Measurements from ENCODE around the gene PKN2. TPM values are rescaled to one million over a fixed set of nuclear protein-coding genes. Genes with fewer than 3 reads are reported as not detected.
"Not testable (repeated sequence)": the region's sequence is repeated elsewhere in the genome, so short reads cannot be mapped to it uniquely, and the experiment has no call there.

The PKN2 gene
- total RNA-seq, 2 experiments from 2014 or later: 16.4 to 24.9 TPM

- Mint-ChIP-seq H3K27ac (peak overlapping the region; percentile 13), H3K4me1 (peaks cover 51% of the 10 kb centered on the region), H3K36me3 (ENCODE audit: low read depth) (peaks cover 33% of the 10 kb centered on the region)
- ATAC-seq; DNase-seq; H3K4me3 Mint-ChIP-seq; POLR2A ChIA-PET; intact Hi-C loops (cut with DNase I, micrococcal nuclease); H3K27me3 Mint-ChIP-seq; H3K9me3 Mint-ChIP-seq (ENCODE audit: low read depth): not testable (repeated sequence)
- CTCF ChIA-PET: interaction anchor here (1.4 to 6.4 kb wide), 4 partner anchors 7 to 145 kb away, joined by 3 to 88 read pairs (median 5); partner anchors contain the start of gene GTF2B
Observed at GRCh38 chr1:88880717-88881116, 196.6 kb downstream of the PKN2 start.

- ChIA-PET CTCF (interaction anchor here (9.3 kb wide), 1 partner anchor 5 kb away, joined by 88 read pairs; no protein-coding TSS in a partner anchor), POLR2A (no interaction called here)
- peak overlapping the region; percentile 45 for H3K27ac Mint-ChIP-seq
- peaks cover 40% of the 10 kb centered on the region for H3K36me3 Mint-ChIP-seq (ENCODE audit: low read depth)
- H3K4me3 Mint-ChIP-seq: no peak overlapping the region
- H3K27me3 Mint-ChIP-seq: no peaks in the 10 kb centered on the region
- no peaks in the 10 kb centered on the region for H3K9me3 Mint-ChIP-seq (ENCODE audit: low read depth)
- DNase-seq (no peak), ATAC-seq (no peak)
- intact Hi-C loops (cut with DNase I, micrococcal nuclease): no loop called here
- H3K4me1 Mint-ChIP-seq: peaks cover 53% of the 10 kb centered on the region
Observed at GRCh38 chr1:88883156-88883555, 199.1 kb downstream of the PKN2 start.

Other genes with a start within 250 kb of the PKN2 start
- gene GTF2B, start 207.3 kb downstream of the PKN2 start, total RNA-seq: 10 to 100 TPM; 34.3 to 38.1 TPM

Measured in activated CD4-positive, alpha-beta T cell treated with anti-CD3 and anti-CD28 coated beads for 36 hours (primary cell).